AG04449 (cell line): ENCODE data around the gene DDX1.

ENCODE experiments used
- CTCF ChIA-PET: fragments of 350-600 bp; formaldehyde crosslinking; extraction: SDS; loops from one replicate; lab custom pipeline; 2021; ENCODE audit warnings: antibody characterized with exemption; lab: Yijun Ruan, JAX
- POLR2A ChIA-PET: fragments of 400-600, 350-600 bp; formaldehyde crosslinking; extraction: SDS; loops from one replicate; lab custom pipeline; 2020; ENCODE audit warnings: antibody characterized with exemption, inconsistent platforms; lab: Yijun Ruan, JAX
- DNase-seq: peaks from one replicate; pipeline ENCODE4 v3.0.0-alpha.2; 2010; ENCODE audit warnings: low read depth, low spot score
- H3K4me3 ChIP-seq: 2 replicates; pipeline ENCODE4 v1.5.1; 2011; ENCODE audit warnings: low read depth, mild to moderate bottlenecking, control low read depth, low read length
- CTCF ChIP-seq: IDR thresholded peaks from one replicate; pipeline ENCODE4 v1.5.1; 2011; ENCODE audit warnings: mild to moderate bottlenecking, moderate library complexity, low read length, control low read depth, inconsistent platforms; ENCODE audit not compliant: insufficient read depth; ENCODE audit errors: missing control alignments

DDX1 gene

GRCh38 chr2:15633043-15633970, 41.6 kb downstream of the DDX1 start:
- ChIA-PET CTCF (interaction anchor here (7.8 kb wide), 1 partner anchor 975 kb away, joined by 122 read pairs; no protein-coding TSS in a partner anchor), POLR2A (no interaction called here)
- TF ChIP-seq CTCF: no peak
- H3K4me3 ChIP-seq: no peak overlapping the region
- no peak for DNase-seq

GRCh38 chr2:15633971-15634346, 42.3 kb downstream of the DDX1 start:
- DNase-seq: no peak
- TF ChIP-seq CTCF: no peak
- CTCF ChIA-PET: interaction anchor here (7.8 kb wide), 1 partner anchor 975 kb away, joined by 122 read pairs; no protein-coding TSS in a partner anchor
- POLR2A ChIA-PET: no interaction called here
- no peak overlapping the region for H3K4me3 ChIP-seq

DNA sequence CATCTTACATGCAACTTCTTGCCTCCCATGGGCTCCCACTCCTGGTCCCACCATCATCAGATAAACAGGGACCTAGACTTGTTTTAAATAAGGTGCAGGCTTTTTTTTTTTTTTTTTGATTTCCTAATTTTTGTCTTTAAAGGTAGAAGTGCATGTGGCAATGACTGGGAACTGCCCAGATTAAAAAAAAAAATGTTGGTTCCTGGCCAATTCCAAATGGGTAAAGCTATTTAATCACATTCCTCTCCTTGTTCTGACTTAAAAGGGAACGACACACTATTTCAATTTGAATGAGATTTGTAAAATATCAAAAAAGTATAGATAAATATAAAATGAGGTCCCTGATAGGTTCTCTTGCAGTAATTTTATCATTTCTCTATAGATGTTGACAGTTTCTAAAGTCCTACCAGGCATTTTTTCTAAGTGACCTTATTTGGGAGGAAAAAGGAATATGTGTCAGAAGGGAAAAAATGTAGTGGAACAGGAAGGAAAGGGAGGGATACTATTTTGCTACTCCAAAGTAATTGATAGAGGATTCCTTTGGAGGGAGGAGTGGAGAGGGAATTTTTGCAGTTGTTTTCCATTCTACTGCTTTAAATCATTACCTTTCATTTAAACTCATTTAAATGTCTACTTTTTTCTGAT, 43.3 kb downstream of the DDX1 start:
- DNase-seq: no peak
- TF ChIP-seq CTCF: no peak
- H3K4me3 ChIP-seq: no peak overlapping the region
- ChIA-PET CTCF (interaction anchor here (1.0 to 7.8 kb wide), 8 partner anchors 11 to 1122 kb away, joined by 3 to 122 read pairs (median 4); no protein-coding TSS in a partner anchor), POLR2A (no interaction called here)

- H3K4me3 ChIP-seq: no peak overlapping the region
- peak; percentile 29 for DNase-seq
- ChIA-PET POLR2A (no interaction called here), CTCF (interaction anchor here (0.7 to 7.8 kb wide), 12 partner anchors 9 to 1120 kb away, joined by 3 to 122 read pairs (median 6); no protein-coding TSS in a partner anchor)
- peak; percentile 81 for TF ChIP-seq CTCF
Measured at GRCh38 chr2:15636972-15637785, 45.5 kb downstream of the DDX1 start.

DNA sequence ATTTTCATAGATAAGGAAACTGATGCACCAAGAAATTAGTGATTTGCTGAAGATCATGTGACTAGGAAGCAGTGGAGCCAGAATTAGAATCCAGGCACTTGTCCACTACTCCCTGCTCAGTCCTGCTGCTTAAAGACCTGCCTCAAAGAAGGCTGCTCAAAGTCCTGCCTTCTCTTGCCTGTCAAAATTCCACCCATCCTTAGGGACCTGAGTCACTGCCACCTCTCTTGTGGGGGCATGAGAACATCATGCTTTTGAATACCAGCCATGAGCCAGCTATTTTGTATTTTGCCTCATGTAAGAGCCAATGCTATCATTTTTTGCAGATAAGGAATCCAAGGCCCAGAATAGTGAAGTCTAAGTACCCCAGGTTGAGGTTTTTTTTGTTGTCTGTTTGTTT, 47.1 kb downstream of the DDX1 start:
- peak; percentile 72 for DNase-seq
- TF ChIP-seq CTCF: no peak
- H3K4me3 ChIP-seq: no peak overlapping the region
- CTCF ChIA-PET: interaction anchor here (0.7 to 7.8 kb wide), 7 partner anchors 10 to 1118 kb away, joined by 3 to 122 read pairs (median 14); no protein-coding TSS in a partner anchor
- POLR2A ChIA-PET: no interaction called here
